IMR-90 (cell line): ENCODE measurements around the gene DBI.

Source experiments
- BHLHE40 ChIP-seq: fragments of 150-350 bp; IDR thresholded peaks from 2 replicates; pipeline ENCODE4 v1.6.1; 2016; ENCODE audit warnings: mild to moderate bottlenecking, low read depth, low read length
- CEBPB ChIP-seq: IDR thresholded peaks from 2 replicates; pipeline ENCODE4 v1.6.1; 2012; ENCODE audit warnings: low read depth, low read length, improper control_type of control experiment
- FOS ChIP-seq: fragments of 150-350 bp; IDR thresholded peaks from 2 replicates; pipeline ENCODE4 v1.6.1; 2016; ENCODE audit warnings: low read depth, low read length
- MAFK ChIP-seq: IDR thresholded peaks from 2 replicates; pipeline ENCODE4 v1.6.1; 2012; ENCODE audit warnings: low read depth, low read length, improper control_type of control experiment
- MAZ ChIP-seq: IDR thresholded peaks from 2 replicates; pipeline ENCODE4 v1.6.1; 2012; ENCODE audit warnings: low read depth, mild to moderate bottlenecking, low read length, improper control_type of control experiment, moderate library complexity, borderline replicate concordance
- MXI1 ChIP-seq: IDR thresholded peaks from 2 replicates; pipeline ENCODE4 v1.6.1; 2012; ENCODE audit warnings: low read depth, mild to moderate bottlenecking, low read length, moderate library complexity, borderline replicate concordance
- NFE2L2 ChIP-seq: fragments of 150-350 bp; IDR thresholded peaks from 2 replicates; pipeline ENCODE4 v1.6.1; 2016; ENCODE audit warnings: low read depth, mild to moderate bottlenecking, low read length
- POLR2A ChIP-seq: IDR thresholded peaks from 2 replicates; pipeline ENCODE4 v1.6.1; 2012; ENCODE audit warnings: mild to moderate bottlenecking, low read depth, low read length
- RAD21 ChIP-seq: IDR thresholded peaks from 2 replicates; pipeline ENCODE4 v1.6.1; 2012; ENCODE audit warnings: low read length, improper control_type of control experiment
- RFX5 ChIP-seq: IDR thresholded peaks from 2 replicates; pipeline ENCODE4 v1.8.0; 2012; ENCODE audit warnings: low read depth, mild to moderate bottlenecking, low read length, moderate library complexity
- SMC3 ChIP-seq: fragments of 150-350 bp; IDR thresholded peaks from 2 replicates; pipeline ENCODE4 v1.6.1; 2016; ENCODE audit warnings: low read depth, mild to moderate bottlenecking, antibody characterized with exemption, low read length, moderate library complexity
- USF2 ChIP-seq: fragments of 150-350 bp; IDR thresholded peaks from 2 replicates; pipeline ENCODE4 v1.6.1; 2017; ENCODE audit warnings: mild to moderate bottlenecking, antibody characterized with exemption, low read length, low read depth
- TF ChIP-seq, protein P1 (sequence below): conservative IDR thresholded peaks from 2 replicates; pipeline ENCODE4 v1.5.1; 2012; ENCODE audit warnings: mild to moderate bottlenecking, low read depth, low read length, improper control_type of control experiment

DNA sequence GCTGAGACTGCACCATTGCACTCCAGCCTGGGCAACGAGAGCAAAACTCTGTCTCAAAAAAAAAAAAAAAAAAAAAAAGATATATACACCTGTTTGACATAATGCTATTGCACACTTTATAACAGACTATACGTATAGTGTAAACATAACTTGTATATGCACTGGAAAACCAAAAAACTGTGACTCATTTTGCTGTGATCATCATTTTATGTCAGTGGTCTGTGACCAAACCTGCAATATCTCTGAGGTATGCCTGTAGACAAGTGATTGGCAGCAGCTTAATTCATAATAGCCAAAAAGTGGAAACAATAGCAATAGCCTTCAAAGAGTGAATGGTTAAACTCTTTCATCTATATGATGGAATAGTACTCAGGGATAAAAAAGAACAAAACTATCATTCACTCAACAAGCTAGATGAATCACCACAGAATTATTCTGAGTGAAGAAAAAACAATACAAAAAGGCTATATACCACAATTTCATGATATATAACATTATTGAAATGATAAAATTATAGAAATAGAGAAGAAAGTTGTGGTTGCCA lies 6.3 kb upstream of the DBI start:
- TF ChIP-seq, protein P1, sequence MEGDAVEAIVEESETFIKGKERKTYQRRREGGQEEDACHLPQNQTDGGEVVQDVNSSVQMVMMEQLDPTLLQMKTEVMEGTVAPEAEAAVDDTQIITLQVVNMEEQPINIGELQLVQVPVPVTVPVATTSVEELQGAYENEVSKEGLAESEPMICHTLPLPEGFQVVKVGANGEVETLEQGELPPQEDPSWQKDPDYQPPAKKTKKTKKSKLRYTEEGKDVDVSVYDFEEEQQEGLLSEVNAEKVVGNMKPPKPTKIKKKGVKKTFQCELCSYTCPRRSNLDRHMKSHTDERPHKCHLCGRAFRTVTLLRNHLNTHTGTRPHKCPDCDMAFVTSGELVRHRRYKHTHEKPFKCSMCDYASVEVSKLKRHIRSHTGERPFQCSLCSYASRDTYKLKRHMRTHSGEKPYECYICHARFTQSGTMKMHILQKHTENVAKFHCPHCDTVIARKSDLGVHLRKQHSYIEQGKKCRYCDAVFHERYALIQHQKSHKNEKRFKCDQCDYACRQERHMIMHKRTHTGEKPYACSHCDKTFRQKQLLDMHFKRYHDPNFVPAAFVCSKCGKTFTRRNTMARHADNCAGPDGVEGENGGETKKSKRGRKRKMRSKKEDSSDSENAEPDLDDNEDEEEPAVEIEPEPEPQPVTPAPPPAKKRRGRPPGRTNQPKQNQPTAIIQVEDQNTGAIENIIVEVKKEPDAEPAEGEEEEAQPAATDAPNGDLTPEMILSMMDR = no peak
- TF ChIP-seq RFX5 (no peak), FOS (no peak), POLR2A (no peak), CEBPB (no peak), USF2 (no peak), RAD21 (no peak), BHLHE40 (no peak), MAFK (peak; percentile 73), NFE2L2 (no peak), SMC3 (no peak), MAZ (no peak), MXI1 (no peak)
